ENCODE results near the gene ATG4D.

DNA sequence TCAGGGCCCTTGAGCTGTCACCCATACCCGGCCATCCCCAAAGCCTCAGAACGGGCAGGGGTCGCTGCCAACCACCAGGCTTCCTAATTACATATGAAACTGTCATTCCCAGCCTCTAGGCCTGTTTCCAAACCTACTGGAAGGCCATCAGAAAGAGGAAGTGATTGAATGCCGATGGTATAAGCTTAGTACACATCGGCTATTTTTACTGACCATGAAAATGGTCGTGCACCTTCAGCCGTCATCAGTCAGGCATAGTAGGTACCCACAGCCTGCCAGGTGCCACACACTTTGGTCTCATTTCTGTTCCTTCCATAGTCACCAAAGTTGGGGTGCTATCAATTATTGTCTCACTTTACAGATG lies 11.9 kb downstream of the ATG4D start:
- TF ChIP-seq MAFK (IDR thresholded peaks at IDR 0.05; ENCODE audit: low read depth, low read length), result no peak
- TF ChIP-seq, protein P1, sequence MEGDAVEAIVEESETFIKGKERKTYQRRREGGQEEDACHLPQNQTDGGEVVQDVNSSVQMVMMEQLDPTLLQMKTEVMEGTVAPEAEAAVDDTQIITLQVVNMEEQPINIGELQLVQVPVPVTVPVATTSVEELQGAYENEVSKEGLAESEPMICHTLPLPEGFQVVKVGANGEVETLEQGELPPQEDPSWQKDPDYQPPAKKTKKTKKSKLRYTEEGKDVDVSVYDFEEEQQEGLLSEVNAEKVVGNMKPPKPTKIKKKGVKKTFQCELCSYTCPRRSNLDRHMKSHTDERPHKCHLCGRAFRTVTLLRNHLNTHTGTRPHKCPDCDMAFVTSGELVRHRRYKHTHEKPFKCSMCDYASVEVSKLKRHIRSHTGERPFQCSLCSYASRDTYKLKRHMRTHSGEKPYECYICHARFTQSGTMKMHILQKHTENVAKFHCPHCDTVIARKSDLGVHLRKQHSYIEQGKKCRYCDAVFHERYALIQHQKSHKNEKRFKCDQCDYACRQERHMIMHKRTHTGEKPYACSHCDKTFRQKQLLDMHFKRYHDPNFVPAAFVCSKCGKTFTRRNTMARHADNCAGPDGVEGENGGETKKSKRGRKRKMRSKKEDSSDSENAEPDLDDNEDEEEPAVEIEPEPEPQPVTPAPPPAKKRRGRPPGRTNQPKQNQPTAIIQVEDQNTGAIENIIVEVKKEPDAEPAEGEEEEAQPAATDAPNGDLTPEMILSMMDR (conservative IDR thresholded peaks at IDR 0.05; ENCODE audit: low read depth, low read length), result no peak
- TF ChIP-seq POLR2A (IDR thresholded peaks at IDR 0.05; ENCODE audit: low read depth, low read length), result no peak
- no peak for TF ChIP-seq ELK1 (IDR thresholded peaks at IDR 0.05; ENCODE audit: borderline replicate concordance, low read depth, low read length)
- TF ChIP-seq RAD21 (IDR thresholded peaks at IDR 0.05; ENCODE audit: low read length), result no peak
- TF ChIP-seq, protein P2, sequence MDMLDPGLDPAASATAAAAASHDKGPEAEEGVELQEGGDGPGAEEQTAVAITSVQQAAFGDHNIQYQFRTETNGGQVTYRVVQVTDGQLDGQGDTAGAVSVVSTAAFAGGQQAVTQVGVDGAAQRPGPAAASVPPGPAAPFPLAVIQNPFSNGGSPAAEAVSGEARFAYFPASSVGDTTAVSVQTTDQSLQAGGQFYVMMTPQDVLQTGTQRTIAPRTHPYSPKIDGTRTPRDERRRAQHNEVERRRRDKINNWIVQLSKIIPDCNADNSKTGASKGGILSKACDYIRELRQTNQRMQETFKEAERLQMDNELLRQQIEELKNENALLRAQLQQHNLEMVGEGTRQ (IDR thresholded peaks at IDR 0.05; ENCODE audit: low read depth, low read length), result no peak
- no peak for TF ChIP-seq CEBPB (IDR thresholded peaks at IDR 0.05; ENCODE audit: low read depth, low read length)
- TF ChIP-seq CHD1 (IDR thresholded peaks at IDR 0.05; ENCODE audit: low read depth, low read length), result no peak
- no peak for TF ChIP-seq NFE2L2 (IDR thresholded peaks at IDR 0.05; ENCODE audit: low read depth, low read length)
- TF ChIP-seq RFX5 (IDR thresholded peaks at IDR 0.05; ENCODE audit: low read depth, low read length), result no peak
- no peak for TF ChIP-seq MXI1 (IDR thresholded peaks at IDR 0.05; ENCODE audit: borderline replicate concordance, low read depth, low read length)
